ENCODE measurements around the gene C10orf53. TPM values are rescaled to one million over a fixed set of nuclear protein-coding genes. Genes with fewer than 3 reads are reported as not detected.

Gene C10orf53
- total RNA-seq, 1 donor from 2014 or later: not detected

GRCh38 chr10:49736564-49737113 lies 57.2 kb downstream of the C10orf53 start:
- Histone ChIP-seq H3K9me3 (no peaks in the 10 kb centered on the region), H3K4me3 (no peak overlapping the region), H3K4me1 (no peaks in the 10 kb centered on the region), H3K27ac (no peak overlapping the region), H3K36me3 (no peaks in the 10 kb centered on the region), H3K27me3 (ENCODE audit: low read depth) (no peaks in the 10 kb centered on the region)
- DNase-seq (no peak), ATAC-seq (no peak)
- TF ChIP-seq, protein P1, sequence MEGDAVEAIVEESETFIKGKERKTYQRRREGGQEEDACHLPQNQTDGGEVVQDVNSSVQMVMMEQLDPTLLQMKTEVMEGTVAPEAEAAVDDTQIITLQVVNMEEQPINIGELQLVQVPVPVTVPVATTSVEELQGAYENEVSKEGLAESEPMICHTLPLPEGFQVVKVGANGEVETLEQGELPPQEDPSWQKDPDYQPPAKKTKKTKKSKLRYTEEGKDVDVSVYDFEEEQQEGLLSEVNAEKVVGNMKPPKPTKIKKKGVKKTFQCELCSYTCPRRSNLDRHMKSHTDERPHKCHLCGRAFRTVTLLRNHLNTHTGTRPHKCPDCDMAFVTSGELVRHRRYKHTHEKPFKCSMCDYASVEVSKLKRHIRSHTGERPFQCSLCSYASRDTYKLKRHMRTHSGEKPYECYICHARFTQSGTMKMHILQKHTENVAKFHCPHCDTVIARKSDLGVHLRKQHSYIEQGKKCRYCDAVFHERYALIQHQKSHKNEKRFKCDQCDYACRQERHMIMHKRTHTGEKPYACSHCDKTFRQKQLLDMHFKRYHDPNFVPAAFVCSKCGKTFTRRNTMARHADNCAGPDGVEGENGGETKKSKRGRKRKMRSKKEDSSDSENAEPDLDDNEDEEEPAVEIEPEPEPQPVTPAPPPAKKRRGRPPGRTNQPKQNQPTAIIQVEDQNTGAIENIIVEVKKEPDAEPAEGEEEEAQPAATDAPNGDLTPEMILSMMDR (IDR thresholded peaks at IDR 0.05): no peak
- intact Hi-C loops (cut with DNase I): no loop called here

- no peaks in the 10 kb centered on the region for H3K27me3 ChIP-seq (ENCODE audit: low read depth)
- DNase-seq (no peak), ATAC-seq (no peak)
- TF ChIP-seq, protein P1 (IDR thresholded peaks at IDR 0.05): no peak
- intact Hi-C loops (cut with DNase I): no loop called here
- no peaks in the 10 kb centered on the region for H3K4me1 ChIP-seq
- no peak overlapping the region for H3K27ac ChIP-seq
- H3K9me3 ChIP-seq: no peaks in the 10 kb centered on the region
- H3K4me3 ChIP-seq: no peak overlapping the region
- no peaks in the 10 kb centered on the region for H3K36me3 ChIP-seq
Measured at GRCh38 chr10:49737474-49738201, 58.2 kb downstream of the C10orf53 start.

GRCh38 chr10:49738616-49739360 lies 59.3 kb downstream of the C10orf53 start:
- intact Hi-C loops (cut with DNase I): no loop called here
- DNase-seq (no peak), ATAC-seq (no peak)
- H3K27ac ChIP-seq: no peak overlapping the region
- H3K4me3 ChIP-seq: no peak overlapping the region
- no peaks in the 10 kb centered on the region for H3K4me1 ChIP-seq
- no peaks in the 10 kb centered on the region for H3K36me3 ChIP-seq
- H3K27me3 ChIP-seq (ENCODE audit: low read depth): no peaks in the 10 kb centered on the region
- no peaks in the 10 kb centered on the region for H3K9me3 ChIP-seq
- TF ChIP-seq, protein P1 (IDR thresholded peaks at IDR 0.05): no peak

GRCh38 chr10:49739426-49739825 lies 60.0 kb downstream of the C10orf53 start:
- Histone ChIP-seq H3K4me1 (no peaks in the 10 kb centered on the region), H3K27me3 (ENCODE audit: low read depth) (no peaks in the 10 kb centered on the region), H3K4me3 (no peak overlapping the region), H3K9me3 (no peaks in the 10 kb centered on the region), H3K27ac (no peak overlapping the region), H3K36me3 (no peaks in the 10 kb centered on the region)
- ATAC-seq: no peak
- TF ChIP-seq, protein P1 (IDR thresholded peaks at IDR 0.05): no peak
- DNase-seq: no peak
- intact Hi-C loops (cut with DNase I): no loop called here

GRCh38 chr10:49740346-49741107 lies 61.1 kb downstream of the C10orf53 start:
- no peaks in the 10 kb centered on the region for H3K27me3 ChIP-seq (ENCODE audit: low read depth)
- intact Hi-C loops (cut with DNase I): no loop called here
- no peak overlapping the region for H3K27ac ChIP-seq
- H3K4me3 ChIP-seq: no peak overlapping the region
- no peak for DNase-seq
- no peaks in the 10 kb centered on the region for H3K4me1 ChIP-seq
- TF ChIP-seq, protein P1 (IDR thresholded peaks at IDR 0.05): no peak
- no peaks in the 10 kb centered on the region for H3K9me3 ChIP-seq
- ATAC-seq: no peak
- H3K36me3 ChIP-seq: no peaks in the 10 kb centered on the region
